H9 (cell line): Measurements from ENCODE around the gene IRX4. TPM values are rescaled to one million over a fixed set of nuclear protein-coding genes. Genes with fewer than 3 reads are reported as not detected.

ENCODE experiments used
- DNase-seq: peaks from one replicate; pipeline ENCODE4 v3.0.0-alpha.2; 2017
- H2AFZ ChIP-seq: one replicate; pipeline ENCODE4 v1.6.1; 2013; ENCODE audit warnings: mild to moderate bottlenecking, low read length, control low read depth, moderate library complexity
- H2AK5ac ChIP-seq: 2 replicates; pipeline ENCODE4 v1.6.1; 2013; ENCODE audit warnings: low read length, control low read depth, mixed read lengths; ENCODE audit not compliant: insufficient read length
- H2BK120ac ChIP-seq: one replicate; pipeline ENCODE4 v1.6.1; 2013; ENCODE audit warnings: low read depth, mild to moderate bottlenecking, low read length, control low read depth, inconsistent platforms; ENCODE audit not compliant: poor library complexity, severe bottlenecking
- H2BK12ac ChIP-seq: 2 replicates; pipeline ENCODE4 v1.6.1; 2013; ENCODE audit warnings: low read length, control low read depth, mixed read lengths, low read depth; ENCODE audit not compliant: insufficient read length
- H2BK15ac ChIP-seq: 2 replicates; pipeline ENCODE4 v1.6.1; 2013; ENCODE audit warnings: low read depth, low read length, control low read depth
- H2BK20ac ChIP-seq: one replicate; pipeline ENCODE4 v1.6.1; 2013; ENCODE audit warnings: low read depth, mild to moderate bottlenecking, low read length, control low read depth, inconsistent platforms; ENCODE audit not compliant: poor library complexity, severe bottlenecking
- H2BK5ac ChIP-seq: 2 replicates; pipeline ENCODE4 v1.6.1; 2013; ENCODE audit warnings: low read length, control low read depth, mixed read lengths; ENCODE audit not compliant: insufficient read length
- H3K14ac ChIP-seq: 2 replicates; pipeline ENCODE4 v1.6.1; 2013; ENCODE audit warnings: low read length, control low read depth; ENCODE audit not compliant: insufficient read depth
- H3K18ac ChIP-seq: 2 replicates; pipeline ENCODE4 v1.6.1; 2013; ENCODE audit warnings: low read depth, mild to moderate bottlenecking, mixed read lengths, low read length, control low read depth; ENCODE audit not compliant: insufficient read length
- H3K23ac ChIP-seq: 2 replicates; pipeline ENCODE4 v1.6.1; 2013; ENCODE audit warnings: low read length, control low read depth, mixed read lengths, low read depth; ENCODE audit not compliant: insufficient read length
- H3K23me2 ChIP-seq: 2 replicates; pipeline ENCODE4 v1.6.1; 2013; ENCODE audit warnings: low read depth, mild to moderate bottlenecking, mixed read lengths, low read length, control low read depth; ENCODE audit not compliant: insufficient read length, poor library complexity, severe bottlenecking
- H3K27ac ChIP-seq: 2 replicates; pipeline ENCODE4 v1.5.1; 2013; ENCODE audit warnings: low read length, control low read depth, mixed read lengths, low read depth; ENCODE audit not compliant: insufficient read length
- H3K27me3 ChIP-seq: 2 replicates; pipeline ENCODE4 v1.6.1; 2013; ENCODE audit warnings: low read length, control low read depth, inconsistent platforms; ENCODE audit not compliant: insufficient read depth
- H3K4ac ChIP-seq: 2 replicates; pipeline ENCODE4 v1.6.1; 2013; ENCODE audit warnings: low read depth, mild to moderate bottlenecking, control low read depth, inconsistent platforms, low read length, moderate library complexity
- H3K4me1 ChIP-seq: 2 replicates; pipeline ENCODE4 v1.6.1; 2013; ENCODE audit warnings: low read length, control low read depth, inconsistent platforms; ENCODE audit not compliant: insufficient read depth
- H3K4me2 ChIP-seq: 2 replicates; pipeline ENCODE4 v1.6.1; 2013; ENCODE audit warnings: low read length, control low read depth, mixed read lengths; ENCODE audit not compliant: insufficient read length, insufficient read depth
- H3K56ac ChIP-seq: 2 replicates; pipeline ENCODE4 v1.6.1; 2013; ENCODE audit warnings: low read depth, mild to moderate bottlenecking, mixed read lengths, low read length, control low read depth; ENCODE audit not compliant: insufficient read length
- H3K79me1 ChIP-seq: 2 replicates; pipeline ENCODE4 v1.6.1; 2013; ENCODE audit warnings: low read depth, mild to moderate bottlenecking, moderate library complexity, low read length, control low read depth, inconsistent platforms; ENCODE audit not compliant: insufficient read depth, poor library complexity, severe bottlenecking
- H3K79me2 ChIP-seq: 2 replicates; pipeline ENCODE4 v1.6.1; 2013; ENCODE audit warnings: low read length, control low read depth, inconsistent platforms; ENCODE audit not compliant: insufficient read depth
- H3K9ac ChIP-seq: 2 replicates; pipeline ENCODE4 v1.6.1; 2013; ENCODE audit warnings: low read length, control low read depth, mixed read lengths; ENCODE audit not compliant: insufficient read length; ENCODE audit errors: extremely low read depth
- H3K9me3 ChIP-seq: one replicate; pipeline ENCODE4 v1.6.1; 2013; ENCODE audit warnings: low read depth, low read length, inconsistent platforms; ENCODE audit not compliant: control insufficient read depth
- H3T11ph ChIP-seq: one replicate; pipeline ENCODE4 v1.6.1; 2013; ENCODE audit warnings: mild to moderate bottlenecking, low read length, control low read depth, inconsistent platforms
- H4K20me1 ChIP-seq: one replicate; pipeline ENCODE4 v1.6.1; 2013; ENCODE audit not compliant: control insufficient read depth, insufficient read length, insufficient read depth
- H4K5ac ChIP-seq: 2 replicates; pipeline ENCODE4 v1.6.1; 2013; ENCODE audit warnings: low read depth, mild to moderate bottlenecking, mixed read lengths, low read length, control low read depth; ENCODE audit not compliant: insufficient read length
- H4K8ac ChIP-seq: replicated peaks from 2 replicates; pipeline ENCODE4 v1.6.1; 2013; ENCODE audit warnings: low read length, control low read depth, mixed read lengths, low read depth; ENCODE audit not compliant: insufficient read length
- H4K91ac ChIP-seq: 2 replicates; pipeline ENCODE4 v1.6.1; 2013; ENCODE audit warnings: low read depth, mild to moderate bottlenecking, moderate library complexity, mixed read lengths, low read length, control low read depth; ENCODE audit not compliant: insufficient read length
- H3K27ac Mint-ChIP-seq, 3 experiments: 2 replicates in 2 of 3; 3 replicates in 1 of 3; pipeline ENCODE4 v1.8.0; 2020 to 2021; ENCODE audit warnings: mixed read lengths in 3 of 3, mild to moderate bottlenecking in 1 of 3, moderate library complexity in 1 of 3
- H3K27me3 Mint-ChIP-seq: 2 replicates; pipeline ENCODE4 v1.8.0; 2021; ENCODE audit warnings: low read depth, mild to moderate bottlenecking, moderate library complexity, mixed read lengths
- H3K36me3 Mint-ChIP-seq, 3 experiments: 2 replicates in 2 of 3; 3 replicates in 1 of 3; pipeline ENCODE4 v1.8.0; 2020 to 2021; ENCODE audit warnings: low read depth in 3 of 3, mixed read lengths in 3 of 3; ENCODE audit not compliant: insufficient read depth in 1 of 3
- H3K4me1 Mint-ChIP-seq, 2 experiments: 2 replicates each; pipeline ENCODE4 v1.8.0; 2020; ENCODE audit warnings: mixed read lengths in 2 of 2
- H3K4me3 Mint-ChIP-seq, 2 experiments: 2 replicates in 1 of 2; 3 replicates in 1 of 2; pipeline ENCODE4 v1.8.0; 2020 to 2021; ENCODE audit warnings: mild to moderate bottlenecking in 2 of 2, mixed read lengths in 2 of 2, moderate library complexity in 1 of 2
- H3K9me3 Mint-ChIP-seq, 2 experiments: 2 replicates in 1 of 2; 3 replicates in 1 of 2; pipeline ENCODE4 v1.8.0; 2020; ENCODE audit warnings: mild to moderate bottlenecking in 2 of 2, mixed read lengths in 2 of 2, moderate library complexity in 1 of 2
- CTCF ChIP-seq: fragments of 200-600 bp; sonication (generic); conservative IDR thresholded peaks from 3 replicates; pipeline ENCODE4 v1.8.0; 2021; ENCODE audit warnings: antibody characterized with exemption, mild to moderate bottlenecking
- WGBS: extraction: QIAGEN DNeasy Blood & Tissue Kit; methylation state at CpG from one replicate; pipeline ENCODE4 v1.1.7; 2013; ENCODE audit warnings: missing lambda C conversion rate, low lambda C conversion rate, mixed read lengths; ENCODE audit not compliant: insufficient read length; ENCODE audit errors: extremely low coverage; 5-methylcytosine and 5-hydroxymethylcytosine counted together
- total RNA-seq: library from RNA; stranded (reverse); gene quantifications from 2 replicates; pipeline ENCODE4 v1.2.1, GENCODE V29; 2021

Gene IRX4
- total RNA-seq, 1 experiment from 2014 or later: 3.2 TPM

- no peaks in the 10 kb centered on the region for H3K9me3 ChIP-seq
- H4K91ac ChIP-seq: no peak overlapping the region
- H2BK15ac ChIP-seq: no peak overlapping the region
- no peak overlapping the region for H3T11ph ChIP-seq
- no peak overlapping the region for H2AFZ ChIP-seq
- H3K4me2 ChIP-seq: no peak overlapping the region
- H3K18ac ChIP-seq: no peak overlapping the region
- H4K20me1 ChIP-seq: no peaks in the 10 kb centered on the region
- H3K79me1 ChIP-seq: no peaks in the 10 kb centered on the region
- H3K23ac ChIP-seq: no peak overlapping the region
- no CpG with 5 or more reads among the region's 23 CpGs for WGBS
- H2BK12ac ChIP-seq: no peak overlapping the region
- no peak overlapping the region for H2BK5ac ChIP-seq
- no peaks in the 10 kb centered on the region; a peak in 1 of 5 replicates for H3K9me3 Mint-ChIP-seq
- no peaks in the 10 kb centered on the region for H3K23me2 ChIP-seq
- H3K9ac ChIP-seq: no peak overlapping the region
- H3K27me3 ChIP-seq: no peaks in the 10 kb centered on the region
- H3K4me1 ChIP-seq: no peaks in the 10 kb centered on the region
- peaks cover 22 to 46% of the 10 kb centered on the region in 2 experiments for H3K4me1 Mint-ChIP-seq
- H3K36me3 Mint-ChIP-seq: no peaks in the 10 kb centered on the region
- peaks cover 26% of the 10 kb centered on the region for H3K27me3 Mint-ChIP-seq
- no peak overlapping the region for H4K8ac ChIP-seq
- DNase-seq: no peak
- no peak for TF ChIP-seq CTCF
- H3K27ac ChIP-seq: no peak overlapping the region
- H2AK5ac ChIP-seq: no peak overlapping the region
- peak overlapping the region in 1 of 3 experiments; percentile 11; a peak in 2 of 7 replicates for H3K27ac Mint-ChIP-seq
- no peak overlapping the region for H3K4me3 Mint-ChIP-seq
- H3K79me2 ChIP-seq: no peaks in the 10 kb centered on the region
- H4K5ac ChIP-seq: no peak overlapping the region
- no peak overlapping the region for H2BK120ac ChIP-seq
- no peak overlapping the region for H3K4ac ChIP-seq
- no peak overlapping the region for H3K56ac ChIP-seq
- no peak overlapping the region for H3K14ac ChIP-seq
- no peak overlapping the region for H2BK20ac ChIP-seq
These were observed 46.4 kb downstream of the IRX4 start for GRCh38 chr5:1836176-1836890.
